KG1 (cell line): ENCODE data around the gene GDNF.
"Not testable (repeated sequence)": the region's sequence is repeated elsewhere in the genome, so short reads cannot be mapped to it uniquely, and the experiment has no call there.

Experiments
- DNase-seq: peaks from one replicate; lab custom pipeline; 2025; lab: John Stamatoyannopoulos, UW

GDNF gene, protein sequence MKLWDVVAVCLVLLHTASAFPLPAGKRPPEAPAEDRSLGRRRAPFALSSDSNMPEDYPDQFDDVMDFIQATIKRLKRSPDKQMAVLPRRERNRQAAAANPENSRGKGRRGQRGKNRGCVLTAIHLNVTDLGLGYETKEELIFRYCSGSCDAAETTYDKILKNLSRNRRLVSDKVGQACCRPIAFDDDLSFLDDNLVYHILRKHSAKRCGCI

DNA sequence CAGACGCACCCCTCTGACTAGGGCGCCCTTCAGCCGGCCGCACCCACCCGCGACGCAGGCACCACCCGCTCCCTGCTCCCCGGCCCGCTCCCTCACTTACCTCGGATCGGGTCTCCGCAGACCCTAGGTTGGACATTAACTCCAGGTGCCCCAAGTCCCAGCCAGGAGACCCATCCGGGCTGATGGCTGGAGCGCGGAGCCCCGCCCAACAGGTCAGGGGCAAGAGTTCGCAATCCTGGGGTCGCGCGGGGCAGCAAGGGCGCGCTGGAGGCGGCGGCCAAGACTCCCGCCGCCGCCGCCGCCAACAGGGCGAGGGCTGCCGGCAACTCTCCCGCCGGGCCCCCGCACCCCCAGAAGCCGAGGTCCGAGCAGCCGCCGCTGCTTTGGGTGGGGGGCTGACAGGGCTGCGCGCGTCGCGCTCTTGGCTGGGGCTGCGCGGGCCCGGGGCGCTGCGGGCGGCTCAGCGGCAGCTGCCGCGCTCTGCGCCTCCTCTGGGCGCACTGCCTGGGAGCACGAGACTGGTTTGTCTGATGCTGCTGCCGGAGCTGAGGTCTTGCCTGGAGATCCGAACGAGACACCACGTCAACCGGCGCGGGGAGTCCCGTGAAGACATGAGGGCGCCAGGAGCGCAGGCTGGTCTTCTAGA is at the start of gene GDNF:
TSS of gene GDNF (minus strand) at position 635 of the 646 bp plus-strand sequence. CDS start 5,245 bp downstream, outside the sequence.
- no peak for DNase-seq

- DNase-seq = no peak
Measured at GRCh38 chr5:37888476-37888875, 48.6 kb upstream of the GDNF start.

DNA sequence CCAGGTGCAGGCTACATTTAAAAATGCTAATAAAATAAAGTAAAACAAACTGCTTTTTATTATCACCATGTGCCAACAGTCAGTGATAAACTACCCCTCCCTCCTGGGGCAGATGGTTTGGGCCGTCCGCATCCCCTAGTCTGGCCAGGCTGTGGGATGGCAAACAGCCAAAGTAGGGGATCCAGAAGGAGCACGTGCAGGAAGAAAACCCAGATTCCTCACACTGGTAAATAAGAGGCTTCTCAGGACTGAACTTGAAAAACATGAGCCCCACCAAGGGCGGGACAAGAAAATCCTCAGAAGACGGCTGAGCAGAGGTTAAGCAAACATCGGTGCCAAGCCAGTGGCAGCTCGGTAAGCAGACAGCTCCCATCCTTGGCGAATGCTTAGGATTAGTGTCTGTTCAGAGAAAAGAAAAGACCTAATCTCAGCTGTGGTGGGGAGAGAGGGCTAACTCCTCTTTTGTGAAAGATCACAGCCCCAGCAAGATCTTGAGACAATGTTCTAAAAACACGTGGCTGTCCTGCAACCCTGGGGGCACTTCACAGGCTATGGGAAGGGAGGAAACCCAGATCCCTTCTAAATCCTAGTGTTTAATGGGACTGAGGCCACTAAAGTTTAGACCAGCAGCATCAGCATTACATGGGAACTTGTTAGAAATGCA is 46.5 kb upstream of the GDNF start:
- no peak for DNase-seq

- DNase-seq = no peak
Measured at GRCh38 chr5:37882636-37883035, 42.8 kb upstream of the GDNF start.

GRCh38 chr5:37881359-37881758 is 41.5 kb upstream of the GDNF start:
- DNase-seq = no peak

- DNase-seq = no peak
Measured at GRCh38 chr5:37876943-37877342, 37.1 kb upstream of the GDNF start.

DNA sequence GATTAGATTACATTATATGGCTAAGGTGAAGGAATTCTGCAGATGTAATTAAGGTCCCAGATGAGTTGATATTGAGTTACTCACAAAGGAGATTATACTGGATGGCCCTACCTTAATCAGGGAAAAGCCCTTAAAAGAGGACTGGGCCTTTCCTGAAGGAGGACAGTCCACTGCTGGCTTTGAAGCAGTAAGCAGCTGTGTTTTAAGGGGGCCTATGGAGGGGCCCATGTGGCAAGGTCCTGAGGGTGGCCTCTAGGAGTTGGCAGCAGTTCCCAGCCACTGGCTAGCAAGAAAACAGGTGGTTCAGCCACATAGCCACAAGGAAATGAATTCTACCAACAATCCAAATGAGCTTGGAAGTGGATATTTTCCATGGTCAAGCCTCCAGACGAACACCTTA is 36.4 kb upstream of the GDNF start:
- DNase-seq = no peak

DNA sequence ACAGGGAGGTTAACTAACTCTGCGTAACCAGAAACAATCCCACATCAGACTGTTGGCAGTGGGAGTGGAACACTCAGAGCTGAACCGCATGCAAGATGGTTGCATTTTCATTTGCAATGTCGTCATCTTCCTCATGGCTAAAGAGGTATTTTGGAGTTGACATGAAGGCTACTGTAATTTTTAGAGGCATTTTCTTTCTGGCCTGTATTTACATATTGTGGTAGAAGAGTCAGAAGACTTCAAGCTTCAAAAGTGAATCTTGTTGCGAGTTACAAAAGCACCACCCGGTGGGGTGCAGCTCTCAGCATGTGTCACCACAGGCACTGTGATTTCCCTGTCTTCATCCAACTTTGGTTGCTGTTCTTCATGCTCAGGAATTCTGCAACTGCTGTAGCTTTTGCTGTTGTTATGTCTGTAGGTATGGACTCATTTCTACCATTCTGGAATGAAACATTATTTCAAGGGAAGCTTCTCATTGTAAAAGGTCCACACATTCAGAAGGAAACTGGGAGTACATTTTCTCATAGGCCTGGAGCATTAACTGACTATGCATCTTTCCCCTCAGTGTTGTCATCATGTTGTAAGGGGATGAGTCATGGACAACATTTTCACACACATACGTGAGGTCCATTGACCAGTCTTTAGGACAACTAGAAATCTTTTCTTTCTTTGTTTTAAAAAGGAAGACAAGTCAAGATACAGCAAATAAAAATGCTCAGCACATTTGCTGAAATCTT is 35.4 kb upstream of the GDNF start:
- DNase-seq = no peak

- no peak for DNase-seq
Measured at GRCh38 chr5:37873988-37874387, 34.1 kb upstream of the GDNF start.

DNA sequence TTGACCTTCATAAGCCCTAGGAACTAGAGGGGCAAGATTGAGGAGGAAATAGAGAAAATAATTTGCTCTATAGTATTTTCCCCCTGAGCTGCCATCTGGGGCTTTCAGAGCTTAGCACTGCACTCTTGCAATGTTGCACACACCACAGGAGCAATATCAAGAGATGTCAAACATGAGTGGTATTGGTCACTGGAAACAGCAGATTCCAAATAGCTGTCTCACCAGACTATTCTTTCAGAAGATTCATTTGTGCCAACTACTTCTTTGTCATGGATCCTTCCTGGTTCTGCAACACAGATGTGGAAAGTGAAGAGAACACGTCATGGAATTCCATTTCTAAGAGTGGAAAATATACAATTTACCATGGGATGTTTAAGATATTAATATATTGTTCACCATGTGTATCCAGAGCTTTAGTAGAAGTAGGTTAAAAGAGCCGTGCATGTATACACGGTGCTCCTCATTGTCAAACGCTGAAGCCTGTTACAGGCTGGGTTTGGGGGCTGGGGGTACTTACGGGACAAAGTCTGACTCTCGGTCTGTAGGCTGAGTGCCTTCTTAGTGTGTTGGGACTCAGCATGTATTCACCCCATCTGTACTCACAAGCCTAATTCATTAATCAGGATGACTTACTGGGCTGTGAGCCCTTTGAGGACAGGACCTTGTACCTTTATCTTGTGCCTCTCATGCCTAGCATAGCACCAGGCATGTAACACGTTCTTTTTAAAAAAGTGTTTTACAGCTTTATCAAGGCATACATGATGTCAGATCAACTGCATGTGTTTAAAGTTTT is 31.4 kb upstream of the GDNF start:
- no peak for DNase-seq

GRCh38 chr5:37869216-37869615 is 29.4 kb upstream of the GDNF start:
- no peak for DNase-seq

GRCh38 chr5:37867654-37868053 is 27.8 kb upstream of the GDNF start:
- DNase-seq = no peak

- DNase-seq = not testable (repeated sequence)
Measured at GRCh38 chr5:37862907-37863306, 23.1 kb upstream of the GDNF start.

- DNase-seq = no peak
Measured at GRCh38 chr5:37860206-37860605, 20.4 kb upstream of the GDNF start.

- no peak for DNase-seq
Measured at GRCh38 chr5:37859805-37860204, 20.0 kb upstream of the GDNF start.

- no peak for DNase-seq
Measured at GRCh38 chr5:37858250-37858649, 18.4 kb upstream of the GDNF start.

DNA sequence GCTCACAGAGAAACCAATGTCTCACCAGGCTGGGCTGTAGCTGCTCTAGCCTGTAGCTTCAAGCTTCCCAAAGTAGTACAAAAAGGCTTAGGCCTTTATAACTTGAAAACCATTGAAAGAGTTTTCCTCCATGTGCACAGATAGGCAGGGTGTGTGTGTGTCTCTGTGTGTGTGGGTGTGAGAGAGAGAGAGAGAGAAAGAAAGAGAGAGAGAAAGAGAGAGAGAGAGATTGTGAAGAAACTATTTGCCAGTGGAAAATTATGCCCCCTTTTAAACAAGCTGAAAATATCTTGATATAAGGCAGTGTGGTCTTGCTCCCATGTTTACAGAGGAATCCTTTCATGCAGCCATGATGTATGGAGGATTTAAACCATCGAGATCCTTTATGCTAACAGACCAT is 17.9 kb upstream of the GDNF start:
- no peak for DNase-seq

GRCh38 chr5:37855438-37855837 is 15.6 kb upstream of the GDNF start:
- no peak for DNase-seq

DNA sequence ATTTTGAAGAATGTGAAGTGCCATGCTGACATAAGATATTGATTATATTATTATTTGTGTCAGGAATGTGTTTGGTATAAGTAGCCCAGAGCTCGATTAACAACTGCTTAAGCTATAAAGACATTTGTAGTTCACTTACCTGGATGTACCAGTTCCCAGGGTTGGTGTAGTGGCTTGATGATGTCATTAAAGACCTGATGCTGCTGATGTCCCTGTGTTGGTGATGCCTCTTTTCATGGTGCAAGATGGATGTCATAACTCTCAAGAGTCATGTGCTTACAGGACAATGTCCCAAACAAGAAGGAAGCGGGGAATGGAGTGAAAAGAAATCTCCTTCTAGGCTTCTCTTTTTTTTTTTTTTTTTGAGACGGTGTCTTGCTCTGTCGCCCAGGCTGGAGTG is 11.5 kb upstream of the GDNF start:
- no peak for DNase-seq

DNA sequence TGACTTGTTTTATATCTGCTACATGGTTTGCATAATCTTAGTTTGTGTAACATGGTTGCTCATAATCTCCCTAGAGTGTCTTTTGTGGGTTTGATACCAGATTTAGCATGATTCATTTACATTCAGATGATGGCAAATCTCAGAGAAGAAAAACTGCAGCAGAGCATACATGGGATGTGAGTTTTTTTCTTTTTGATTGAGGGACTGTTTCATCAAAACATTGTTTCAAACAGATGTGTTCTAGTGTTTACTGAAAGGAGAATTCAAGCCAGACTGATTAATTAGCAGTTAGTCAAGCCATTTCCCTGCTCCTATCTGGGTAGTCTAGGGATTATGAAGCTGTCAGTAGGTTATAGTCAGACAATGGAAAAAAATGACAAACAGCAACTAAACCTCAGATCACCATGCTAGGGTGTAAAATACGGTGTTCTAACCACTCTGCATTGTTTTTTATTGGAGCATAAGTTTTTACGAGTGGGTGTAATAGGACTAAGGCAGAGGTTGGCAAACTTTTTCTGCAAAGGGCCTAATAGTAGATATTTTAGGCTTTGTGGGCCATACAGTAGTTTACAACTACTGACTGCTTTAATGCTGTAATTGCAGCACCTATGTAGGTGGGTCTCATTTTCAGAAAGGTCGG is 10.5 kb upstream of the GDNF start:
- no peak for DNase-seq

GRCh38 chr5:37849641-37850040 is 9.8 kb upstream of the GDNF start:
- DNase-seq = no peak
